ENCODE results near the gene LRCH4. TPM values are rescaled to one million over a fixed set of nuclear protein-coding genes. Genes with fewer than 3 reads are reported as not detected.

LRCH4 gene
- total RNA-seq, 2 donors from 2014 or later = 99.8 to 131 TPM

DNA sequence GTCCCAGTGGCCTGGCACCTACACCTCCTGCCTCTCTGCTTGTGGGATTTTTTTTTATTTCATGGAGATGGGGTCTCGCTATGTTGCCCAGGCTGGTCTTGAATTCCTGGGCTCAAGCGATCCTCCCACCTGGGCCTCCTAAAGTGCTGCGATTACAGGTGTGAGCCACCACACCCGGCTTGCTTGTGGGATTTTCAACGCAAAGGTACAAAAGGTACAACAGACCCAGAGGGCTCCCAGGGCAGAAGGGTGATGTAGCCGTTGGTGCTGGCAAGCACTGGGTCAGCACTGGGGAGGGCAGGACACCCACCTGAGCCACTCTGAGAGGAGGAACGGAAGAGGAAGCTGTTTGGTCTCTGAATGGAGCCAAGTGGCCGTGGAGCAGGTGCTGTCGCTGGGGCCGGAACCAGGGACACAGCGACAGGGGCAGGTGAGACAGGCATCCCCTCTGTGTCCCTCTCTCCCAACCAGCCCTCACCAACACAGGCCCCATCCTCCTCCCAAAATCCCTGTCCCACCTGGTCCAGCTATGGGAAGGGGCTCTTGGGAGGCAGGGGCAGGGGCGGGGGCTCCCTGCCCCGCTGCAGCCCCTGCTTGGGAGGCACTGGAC is 9.4 kb downstream of the LRCH4 start:
- Histone ChIP-seq H3K27ac (no peak overlapping the region), H3K27me3 (replicated peaks; ENCODE audit: insufficient read depth) (no peaks in the 10 kb centered on the region), H3K36me3 (peaks cover 62% of the 10 kb centered on the region), H3K4me1 (ENCODE audit: control insufficient read depth in 1 of 2, low read depth in 2 of 2) (no peaks in the 10 kb centered on the region), H3K9me3 (no peaks in the 10 kb centered on the region), H3K4me3 (no peak overlapping the region)
- TF ChIP-seq, protein P1, sequence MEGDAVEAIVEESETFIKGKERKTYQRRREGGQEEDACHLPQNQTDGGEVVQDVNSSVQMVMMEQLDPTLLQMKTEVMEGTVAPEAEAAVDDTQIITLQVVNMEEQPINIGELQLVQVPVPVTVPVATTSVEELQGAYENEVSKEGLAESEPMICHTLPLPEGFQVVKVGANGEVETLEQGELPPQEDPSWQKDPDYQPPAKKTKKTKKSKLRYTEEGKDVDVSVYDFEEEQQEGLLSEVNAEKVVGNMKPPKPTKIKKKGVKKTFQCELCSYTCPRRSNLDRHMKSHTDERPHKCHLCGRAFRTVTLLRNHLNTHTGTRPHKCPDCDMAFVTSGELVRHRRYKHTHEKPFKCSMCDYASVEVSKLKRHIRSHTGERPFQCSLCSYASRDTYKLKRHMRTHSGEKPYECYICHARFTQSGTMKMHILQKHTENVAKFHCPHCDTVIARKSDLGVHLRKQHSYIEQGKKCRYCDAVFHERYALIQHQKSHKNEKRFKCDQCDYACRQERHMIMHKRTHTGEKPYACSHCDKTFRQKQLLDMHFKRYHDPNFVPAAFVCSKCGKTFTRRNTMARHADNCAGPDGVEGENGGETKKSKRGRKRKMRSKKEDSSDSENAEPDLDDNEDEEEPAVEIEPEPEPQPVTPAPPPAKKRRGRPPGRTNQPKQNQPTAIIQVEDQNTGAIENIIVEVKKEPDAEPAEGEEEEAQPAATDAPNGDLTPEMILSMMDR (IDR thresholded peaks at IDR 0.05) = no peak
- ATAC-seq (ENCODE audit: insufficient number of reproducible peaks, low FRiP score, low read depth) (no peak), DNase-seq (ENCODE audit: low spot score) (no peak)

DNA sequence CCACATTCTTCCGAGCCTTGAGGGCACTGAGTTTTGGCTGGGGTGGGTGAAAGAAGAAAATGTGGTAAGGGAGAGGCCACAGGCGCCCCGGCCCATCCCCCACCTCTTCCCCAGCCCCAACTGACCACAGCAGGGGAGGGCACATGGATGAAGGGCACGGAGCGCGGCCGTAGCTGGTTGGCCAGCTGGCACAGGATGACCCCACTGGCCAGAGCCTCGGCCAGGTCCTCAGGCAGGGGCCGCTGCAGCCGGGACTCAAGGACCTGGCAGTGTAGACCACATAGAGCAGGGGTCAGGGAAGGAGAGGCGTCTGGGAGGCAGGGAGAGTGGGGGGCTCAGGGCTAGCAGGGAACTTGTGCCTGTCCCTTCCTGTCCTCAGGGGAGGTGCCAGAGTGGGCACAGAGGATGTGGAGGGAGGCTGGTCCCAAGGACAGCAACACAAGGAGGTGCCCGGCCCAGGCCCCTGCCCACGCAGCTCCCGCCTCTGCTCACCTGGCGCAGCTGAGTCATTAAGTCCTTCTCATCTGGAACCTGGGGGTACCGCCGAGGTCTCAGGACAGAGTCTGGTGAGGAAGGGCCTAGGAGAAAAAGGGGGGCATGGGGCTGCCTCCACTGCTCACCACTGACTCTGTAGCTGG is 10.1 kb downstream of the LRCH4 start:
- Histone ChIP-seq H3K4me1 (ENCODE audit: control insufficient read depth in 1 of 2, low read depth in 2 of 2) (no peaks in the 10 kb centered on the region), H3K9me3 (no peaks in the 10 kb centered on the region), H3K27ac (no peak overlapping the region), H3K27me3 (replicated peaks; ENCODE audit: insufficient read depth) (no peaks in the 10 kb centered on the region), H3K4me3 (no peak overlapping the region), H3K36me3 (peaks cover 56% of the 10 kb centered on the region)
- TF ChIP-seq, protein P1 (IDR thresholded peaks at IDR 0.05) = no peak
- DNase-seq (ENCODE audit: low spot score) (no peak), ATAC-seq (ENCODE audit: insufficient number of reproducible peaks, low FRiP score, low read depth) (no peak)

DNA sequence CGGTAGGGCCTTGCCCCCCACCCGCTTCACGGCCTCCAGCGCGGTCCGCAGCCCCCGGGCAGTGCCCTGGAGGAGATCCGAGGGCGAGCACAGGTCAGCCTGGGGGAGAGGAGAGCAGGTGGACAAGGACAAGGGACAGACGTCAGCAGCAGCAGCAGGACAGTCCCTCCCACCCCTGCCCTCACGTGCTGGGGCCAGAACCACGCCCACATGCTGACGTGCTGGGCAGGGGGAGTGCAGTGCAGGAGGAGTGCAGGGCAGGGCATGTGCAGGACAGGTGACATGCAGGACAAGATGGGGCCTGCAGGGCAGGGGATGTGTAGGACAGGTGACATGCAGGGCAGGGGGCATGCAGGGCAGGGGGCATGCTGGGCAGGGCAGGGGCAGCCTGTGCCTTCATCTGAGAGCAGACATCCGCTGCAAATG is 10.7 kb downstream of the LRCH4 start:
- Histone ChIP-seq H3K27me3 (replicated peaks; ENCODE audit: insufficient read depth) (no peaks in the 10 kb centered on the region), H3K36me3 (peaks cover 53% of the 10 kb centered on the region), H3K9me3 (no peaks in the 10 kb centered on the region)

DNA sequence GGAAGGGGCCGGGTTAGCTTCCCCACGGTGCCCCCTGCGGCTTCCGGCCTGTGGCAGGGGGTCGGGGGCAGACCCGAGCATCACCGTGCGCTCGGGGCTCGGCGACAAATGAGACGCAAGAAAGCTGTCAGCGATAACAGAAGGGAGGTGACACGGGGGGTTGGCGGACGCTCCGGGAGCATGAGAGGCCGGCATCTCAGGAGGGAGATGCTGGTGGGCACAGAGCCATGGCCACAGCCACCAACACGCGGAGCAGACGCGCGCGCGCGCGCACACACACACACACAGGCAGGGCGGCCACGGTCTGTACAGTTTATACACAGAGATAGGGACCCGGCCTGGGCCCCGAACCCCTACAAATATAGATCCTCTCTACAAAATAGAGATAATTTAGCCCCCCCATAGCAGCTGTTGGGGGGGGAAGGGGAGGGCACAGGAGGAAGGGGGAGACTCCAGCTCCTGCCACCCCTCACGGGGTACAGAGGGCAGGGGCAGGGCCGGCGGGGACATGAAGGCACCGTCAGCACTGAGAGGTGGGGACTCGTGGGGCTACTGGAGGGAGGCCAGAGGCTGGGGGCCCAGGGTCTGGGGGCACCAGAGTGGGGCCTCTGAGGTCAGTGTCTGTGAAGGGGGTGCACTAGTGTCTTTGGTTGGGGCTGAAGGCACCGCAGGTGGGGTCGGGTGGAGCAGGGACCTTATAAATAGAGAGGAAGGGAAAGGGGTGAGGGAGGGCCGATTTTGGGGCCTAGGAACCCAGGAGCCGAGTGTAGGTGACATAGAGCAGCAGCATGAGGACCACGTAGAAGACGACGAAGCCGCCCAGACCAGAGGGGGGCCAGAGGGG is 11.3 kb downstream of the LRCH4 start:
- DNase-seq (ENCODE audit: low spot score) = no peak
- H3K9me3 ChIP-seq = no peaks in the 10 kb centered on the region
- no peak overlapping the region for H3K27ac ChIP-seq
- TF ChIP-seq, protein P1 (IDR thresholded peaks at IDR 0.05) = no peak
- H3K4me1 ChIP-seq (ENCODE audit: control insufficient read depth in 1 of 2, low read depth in 2 of 2) = peaks cover 8 to 10% of the 10 kb centered on the region in 2 donors
- H3K4me3 ChIP-seq = no peak overlapping the region
- H3K36me3 ChIP-seq = peaks cover 48% of the 10 kb centered on the region
- H3K27me3 ChIP-seq (replicated peaks; ENCODE audit: insufficient read depth) = no peaks in the 10 kb centered on the region
- no peak for ATAC-seq (ENCODE audit: insufficient number of reproducible peaks, low FRiP score, low read depth)

More for the DNA sequence above, 10.7 kb downstream of the LRCH4 start:
- TF ChIP-seq, protein P1 (IDR thresholded peaks at IDR 0.05) = no peak
- ATAC-seq (ENCODE audit: insufficient number of reproducible peaks, low FRiP score, low read depth) = no peak
- no peak for DNase-seq (ENCODE audit: low spot score)
- H3K27ac ChIP-seq = no peak overlapping the region
- no peak overlapping the region for H3K4me3 ChIP-seq
- peaks cover 1 to 4% of the 10 kb centered on the region in 2 donors for H3K4me1 ChIP-seq (ENCODE audit: control insufficient read depth in 1 of 2, low read depth in 2 of 2)
